ENCODE measurements around the gene MAP4.

The MAP4 gene

GRCh38 chr3:47984075-47984728, 32.0 kb downstream of the MAP4 start:
- no peaks in the 10 kb centered on the region for H3K27me3 ChIP-seq (ENCODE audit: control insufficient read depth, insufficient read depth, low read length)
- H3K4me3 ChIP-seq (ENCODE audit: low read length), result no peak overlapping the region
- H3K36me3 ChIP-seq (ENCODE audit: control insufficient read depth, low read depth, low read length), result no peaks in the 10 kb centered on the region
- H3K4me1 ChIP-seq (ENCODE audit: control insufficient read depth, low read depth, low read length), result no peaks in the 10 kb centered on the region
- no peak overlapping the region for H3K9ac ChIP-seq (ENCODE audit: low read length)
- H3K27ac ChIP-seq (ENCODE audit: low read length), result no peak overlapping the region
- no peaks in the 10 kb centered on the region for H3K9me3 ChIP-seq (ENCODE audit: control insufficient read depth, low read depth, low read length)

- no peak overlapping the region for H3K27ac ChIP-seq (ENCODE audit: low read length)
- no peaks in the 10 kb centered on the region for H3K4me1 ChIP-seq (ENCODE audit: control insufficient read depth, low read depth, low read length)
- no peaks in the 10 kb centered on the region for H3K27me3 ChIP-seq (ENCODE audit: control insufficient read depth, insufficient read depth, low read length)
- H3K36me3 ChIP-seq (ENCODE audit: control insufficient read depth, low read depth, low read length), result no peaks in the 10 kb centered on the region
- no peak overlapping the region for H3K9ac ChIP-seq (ENCODE audit: low read length)
- no peaks in the 10 kb centered on the region for H3K9me3 ChIP-seq (ENCODE audit: control insufficient read depth, low read depth, low read length)
- H3K4me3 ChIP-seq (ENCODE audit: low read length), result no peak overlapping the region
Observed at GRCh38 chr3:47980795-47981194, 35.4 kb downstream of the MAP4 start.

DNA sequence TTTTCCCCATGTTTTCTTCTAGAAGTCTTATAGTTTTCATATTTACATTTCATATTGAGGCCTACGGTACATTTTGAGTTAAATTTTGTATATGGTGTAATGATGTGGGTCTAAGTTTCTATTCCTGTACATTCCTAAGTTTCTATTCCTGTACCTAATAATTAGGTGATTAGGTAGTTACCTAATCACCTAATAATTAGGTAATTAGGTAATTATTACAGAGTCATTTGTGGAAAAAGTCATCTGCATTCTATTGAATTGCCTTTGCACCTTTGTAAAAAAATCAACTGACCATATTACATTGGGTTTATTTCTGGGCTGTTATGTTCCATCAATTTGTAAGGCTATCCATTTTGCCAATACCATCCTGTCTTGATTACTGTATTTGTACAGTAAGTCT, 37.1 kb downstream of the MAP4 start:
- Histone ChIP-seq H3K4me3 (ENCODE audit: low read length) (no peak overlapping the region), H3K36me3 (ENCODE audit: control insufficient read depth, low read depth, low read length) (no peaks in the 10 kb centered on the region), H3K4me1 (ENCODE audit: control insufficient read depth, low read depth, low read length) (no peaks in the 10 kb centered on the region), H3K9ac (ENCODE audit: low read length) (no peak overlapping the region), H3K9me3 (ENCODE audit: control insufficient read depth, low read depth, low read length) (no peaks in the 10 kb centered on the region), H3K27ac (ENCODE audit: low read length) (no peak overlapping the region), H3K27me3 (ENCODE audit: control insufficient read depth, insufficient read depth, low read length) (no peaks in the 10 kb centered on the region)

DNA sequence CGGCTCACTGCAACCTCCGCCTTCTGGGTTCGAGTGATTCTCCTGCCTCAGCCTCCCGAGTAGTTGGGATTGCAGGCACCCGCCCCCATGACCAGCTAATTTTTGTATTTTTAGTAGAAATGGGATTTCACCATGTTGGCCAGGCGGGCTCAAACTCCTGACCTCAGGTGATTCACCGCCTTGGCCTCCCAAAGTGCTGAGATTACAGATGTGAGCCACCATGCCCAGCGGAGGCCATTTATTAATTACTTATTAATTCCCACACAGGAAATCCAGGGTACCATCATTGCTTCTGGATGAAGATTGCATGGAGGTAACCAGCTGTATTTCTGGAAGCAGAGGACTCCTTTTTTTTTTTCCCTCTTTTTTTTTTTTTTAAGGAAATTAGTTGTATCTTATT, 37.8 kb downstream of the MAP4 start:
- Histone ChIP-seq H3K9me3 (ENCODE audit: control insufficient read depth, low read depth, low read length) (no peaks in the 10 kb centered on the region), H3K36me3 (ENCODE audit: control insufficient read depth, low read depth, low read length) (no peaks in the 10 kb centered on the region), H3K4me3 (ENCODE audit: low read length) (no peak overlapping the region), H3K4me1 (ENCODE audit: control insufficient read depth, low read depth, low read length) (no peaks in the 10 kb centered on the region), H3K27ac (ENCODE audit: low read length) (no peak overlapping the region), H3K27me3 (ENCODE audit: control insufficient read depth, insufficient read depth, low read length) (no peaks in the 10 kb centered on the region), H3K9ac (ENCODE audit: low read length) (no peak overlapping the region)

- Histone ChIP-seq H3K4me1 (ENCODE audit: control insufficient read depth, low read depth, low read length) (no peaks in the 10 kb centered on the region), H3K9ac (ENCODE audit: low read length) (no peak overlapping the region), H3K27ac (ENCODE audit: low read length) (no peak overlapping the region), H3K9me3 (ENCODE audit: control insufficient read depth, low read depth, low read length) (no peaks in the 10 kb centered on the region), H3K27me3 (ENCODE audit: control insufficient read depth, insufficient read depth, low read length) (no peaks in the 10 kb centered on the region), H3K4me3 (ENCODE audit: low read length) (no peak overlapping the region), H3K36me3 (ENCODE audit: control insufficient read depth, low read depth, low read length) (no peaks in the 10 kb centered on the region)
Observed at GRCh38 chr3:47976135-47976732, 40.0 kb downstream of the MAP4 start.

DNA sequence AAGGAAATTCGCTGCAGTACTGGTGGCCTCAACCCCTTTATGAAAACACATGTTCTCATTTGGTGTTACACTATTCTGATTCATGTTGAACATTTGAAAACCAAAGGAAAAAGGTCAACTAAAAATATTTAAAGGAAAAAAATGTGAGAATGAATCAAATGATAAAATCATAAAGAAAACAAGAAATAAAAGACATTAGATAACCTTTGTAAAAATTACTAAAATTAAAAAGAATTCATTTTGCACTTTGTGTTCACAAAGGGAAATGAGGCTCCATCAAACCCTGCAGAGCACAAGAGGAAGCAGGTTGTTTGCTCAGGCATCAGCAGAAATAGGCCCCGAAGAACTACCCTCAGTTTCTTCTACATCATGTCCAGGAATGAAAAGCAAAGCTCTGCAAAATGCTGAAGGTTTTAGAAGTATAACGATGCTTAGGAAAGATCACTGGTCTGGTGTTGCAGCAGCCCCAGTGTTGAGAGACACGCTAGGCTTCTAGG, 41.2 kb downstream of the MAP4 start:
- Histone ChIP-seq H3K36me3 (ENCODE audit: control insufficient read depth, low read depth, low read length) (no peaks in the 10 kb centered on the region), H3K4me3 (ENCODE audit: low read length) (no peak overlapping the region), H3K9ac (ENCODE audit: low read length) (no peak overlapping the region), H3K4me1 (ENCODE audit: control insufficient read depth, low read depth, low read length) (no peaks in the 10 kb centered on the region), H3K27ac (ENCODE audit: low read length) (no peak overlapping the region), H3K9me3 (ENCODE audit: control insufficient read depth, low read depth, low read length) (no peaks in the 10 kb centered on the region), H3K27me3 (ENCODE audit: control insufficient read depth, insufficient read depth, low read length) (no peaks in the 10 kb centered on the region)

DNA sequence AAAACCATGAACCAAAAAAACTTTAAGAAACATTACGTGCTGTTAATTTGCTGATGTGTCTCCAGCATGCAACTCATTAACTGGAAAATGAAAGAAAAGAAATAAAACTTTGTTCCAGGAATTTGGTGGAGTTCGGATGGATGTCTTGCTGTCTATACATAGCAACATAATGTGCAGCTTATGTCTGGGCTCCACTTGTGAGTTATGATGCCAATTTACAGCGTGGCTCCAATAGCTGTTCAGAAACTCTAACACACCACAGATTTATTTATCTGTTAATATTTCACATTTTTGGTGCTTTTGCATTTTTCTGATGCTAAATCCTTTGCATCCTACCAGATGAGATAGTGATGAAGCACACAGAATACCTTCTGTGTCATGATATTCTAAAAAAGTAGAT, 45.1 kb downstream of the MAP4 start:
- Histone ChIP-seq H3K9ac (ENCODE audit: low read length) (no peak overlapping the region), H3K4me3 (ENCODE audit: low read length) (no peak overlapping the region), H3K4me1 (ENCODE audit: control insufficient read depth, low read depth, low read length) (no peaks in the 10 kb centered on the region), H3K36me3 (ENCODE audit: control insufficient read depth, low read depth, low read length) (no peaks in the 10 kb centered on the region), H3K9me3 (ENCODE audit: control insufficient read depth, low read depth, low read length) (no peaks in the 10 kb centered on the region), H3K27me3 (ENCODE audit: control insufficient read depth, insufficient read depth, low read length) (no peaks in the 10 kb centered on the region), H3K27ac (ENCODE audit: low read length) (no peak overlapping the region)

- H3K27me3 ChIP-seq (ENCODE audit: control insufficient read depth, insufficient read depth, low read length), result no peaks in the 10 kb centered on the region
- H3K4me1 ChIP-seq (ENCODE audit: control insufficient read depth, low read depth, low read length), result peaks cover 22% of the 10 kb centered on the region
- no peak overlapping the region for H3K4me3 ChIP-seq (ENCODE audit: low read length)
- H3K9ac ChIP-seq (ENCODE audit: low read length), result no peak overlapping the region
- no peak overlapping the region for H3K27ac ChIP-seq (ENCODE audit: low read length)
- no peaks in the 10 kb centered on the region for H3K36me3 ChIP-seq (ENCODE audit: control insufficient read depth, low read depth, low read length)
- no peaks in the 10 kb centered on the region for H3K9me3 ChIP-seq (ENCODE audit: control insufficient read depth, low read depth, low read length)
Observed at GRCh38 chr3:47964740-47965139, 51.5 kb downstream of the MAP4 start.

- peak overlapping the region; percentile 18 for H3K4me3 ChIP-seq (ENCODE audit: low read length)
- H3K9ac ChIP-seq (ENCODE audit: low read length), result no peak overlapping the region
- peak overlapping the region; percentile 13 for H3K27ac ChIP-seq (ENCODE audit: low read length)
- H3K27me3 ChIP-seq (ENCODE audit: control insufficient read depth, insufficient read depth, low read length), result no peaks in the 10 kb centered on the region
- peaks cover 22% of the 10 kb centered on the region for H3K4me1 ChIP-seq (ENCODE audit: control insufficient read depth, low read depth, low read length)
- H3K9me3 ChIP-seq (ENCODE audit: control insufficient read depth, low read depth, low read length), result no peaks in the 10 kb centered on the region
- H3K36me3 ChIP-seq (ENCODE audit: control insufficient read depth, low read depth, low read length), result no peaks in the 10 kb centered on the region
Observed at GRCh38 chr3:47961815-47962606, 54.2 kb downstream of the MAP4 start.

DNA sequence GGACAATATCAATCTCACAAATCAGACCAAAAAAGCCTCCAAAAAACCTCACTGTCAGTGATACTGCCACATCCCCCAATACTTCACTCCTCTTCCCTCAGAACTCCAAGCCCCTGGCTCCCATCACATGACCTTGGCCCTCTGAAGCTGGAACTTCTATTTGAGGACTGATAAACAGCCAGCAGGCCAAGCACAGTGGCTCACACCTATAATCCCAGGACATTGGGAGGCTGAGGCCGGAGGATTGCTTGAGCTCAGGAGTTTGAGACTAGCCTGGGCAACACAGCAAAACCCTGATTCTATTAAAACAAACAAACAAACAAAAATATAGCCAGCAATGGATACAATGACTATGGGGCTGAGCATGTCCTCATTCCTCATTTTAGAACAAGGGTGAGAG, 55.2 kb downstream of the MAP4 start:
- Histone ChIP-seq H3K9me3 (ENCODE audit: control insufficient read depth, low read depth, low read length) (no peaks in the 10 kb centered on the region), H3K36me3 (ENCODE audit: control insufficient read depth, low read depth, low read length) (no peaks in the 10 kb centered on the region), H3K27ac (ENCODE audit: low read length) (no peak overlapping the region), H3K9ac (ENCODE audit: low read length) (no peak overlapping the region), H3K4me3 (ENCODE audit: low read length) (no peak overlapping the region), H3K27me3 (ENCODE audit: control insufficient read depth, insufficient read depth, low read length) (no peaks in the 10 kb centered on the region), H3K4me1 (ENCODE audit: control insufficient read depth, low read depth, low read length) (peaks cover 22% of the 10 kb centered on the region)

GRCh38 chr3:47956521-47956920, 59.7 kb downstream of the MAP4 start:
- Histone ChIP-seq H3K4me3 (ENCODE audit: low read length) (no peak overlapping the region), H3K9me3 (ENCODE audit: control insufficient read depth, low read depth, low read length) (no peaks in the 10 kb centered on the region), H3K27ac (ENCODE audit: low read length) (no peak overlapping the region), H3K27me3 (ENCODE audit: control insufficient read depth, insufficient read depth, low read length) (no peaks in the 10 kb centered on the region), H3K36me3 (ENCODE audit: control insufficient read depth, low read depth, low read length) (no peaks in the 10 kb centered on the region), H3K9ac (ENCODE audit: low read length) (no peak overlapping the region), H3K4me1 (ENCODE audit: control insufficient read depth, low read depth, low read length) (peaks cover 2% of the 10 kb centered on the region)

Data from iPS-18a (cell line).